ENCODE results near the gene MRGPRG. TPM values are rescaled to one million over a fixed set of nuclear protein-coding genes. Genes with fewer than 3 reads are reported as not detected.

The MRGPRG gene
- total RNA-seq, 1 experiment from 2014 or later: not detected

DNA sequence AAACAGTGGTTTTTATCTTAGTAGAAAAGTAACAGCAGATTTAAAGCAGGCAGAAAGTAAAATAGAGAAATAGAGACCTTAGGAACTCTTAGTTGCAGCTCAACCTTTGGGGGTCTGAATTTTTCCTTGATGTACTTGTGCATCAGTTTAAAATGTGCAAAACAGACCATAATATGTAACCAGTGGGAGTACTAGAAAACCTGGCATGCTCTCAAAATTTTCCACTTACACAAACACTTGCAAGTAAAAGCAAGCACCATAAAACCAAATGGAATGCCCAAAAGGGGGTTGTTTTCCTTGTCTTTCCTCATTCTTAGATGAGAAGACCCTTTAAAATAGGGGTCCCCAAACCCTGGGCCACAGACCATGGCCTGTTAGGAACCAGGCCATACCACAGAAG, 26.5 kb upstream of the MRGPRG start:
- ATAC-seq (no peak), DNase-seq (ENCODE audit: low spot score) (no peak)
- Mint-ChIP-seq H3K4me1 (peaks cover 17% of the 10 kb centered on the region), H3K36me3 (peaks cover 43% of the 10 kb centered on the region), H3K27ac (no peak overlapping the region), H3K27me3 (ENCODE audit: low read depth) (peaks cover 5% of the 10 kb centered on the region), H3K4me3 (no peak overlapping the region), H3K9me3 (peaks cover 56% of the 10 kb centered on the region)
- ChIA-PET CTCF (no interaction called here), POLR2A (no interaction called here)
- TF ChIP-seq, protein P1, sequence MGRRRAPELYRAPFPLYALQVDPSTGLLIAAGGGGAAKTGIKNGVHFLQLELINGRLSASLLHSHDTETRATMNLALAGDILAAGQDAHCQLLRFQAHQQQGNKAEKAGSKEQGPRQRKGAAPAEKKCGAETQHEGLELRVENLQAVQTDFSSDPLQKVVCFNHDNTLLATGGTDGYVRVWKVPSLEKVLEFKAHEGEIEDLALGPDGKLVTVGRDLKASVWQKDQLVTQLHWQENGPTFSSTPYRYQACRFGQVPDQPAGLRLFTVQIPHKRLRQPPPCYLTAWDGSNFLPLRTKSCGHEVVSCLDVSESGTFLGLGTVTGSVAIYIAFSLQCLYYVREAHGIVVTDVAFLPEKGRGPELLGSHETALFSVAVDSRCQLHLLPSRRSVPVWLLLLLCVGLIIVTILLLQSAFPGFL (CRISPR knock-in tag; IDR thresholded peaks at IDR 0.05; ENCODE audit: borderline replicate concordance): no peak
- TF ChIP-seq ELF4 (CRISPR knock-in tag; IDR thresholded peaks at IDR 0.05; ENCODE audit: low read depth): no peak
- TF ChIP-seq CBFB (CRISPR knock-in tag; IDR thresholded peaks at IDR 0.05; ENCODE audit: low read depth): no peak
- TF ChIP-seq FOXJ3 (CRISPR knock-in tag; IDR thresholded peaks at IDR 0.05; ENCODE audit: borderline replicate concordance): no peak
- no peak for TF ChIP-seq RELA (CRISPR knock-in tag; IDR thresholded peaks at IDR 0.05; ENCODE audit: borderline replicate concordance)
- TF ChIP-seq, protein P2, sequence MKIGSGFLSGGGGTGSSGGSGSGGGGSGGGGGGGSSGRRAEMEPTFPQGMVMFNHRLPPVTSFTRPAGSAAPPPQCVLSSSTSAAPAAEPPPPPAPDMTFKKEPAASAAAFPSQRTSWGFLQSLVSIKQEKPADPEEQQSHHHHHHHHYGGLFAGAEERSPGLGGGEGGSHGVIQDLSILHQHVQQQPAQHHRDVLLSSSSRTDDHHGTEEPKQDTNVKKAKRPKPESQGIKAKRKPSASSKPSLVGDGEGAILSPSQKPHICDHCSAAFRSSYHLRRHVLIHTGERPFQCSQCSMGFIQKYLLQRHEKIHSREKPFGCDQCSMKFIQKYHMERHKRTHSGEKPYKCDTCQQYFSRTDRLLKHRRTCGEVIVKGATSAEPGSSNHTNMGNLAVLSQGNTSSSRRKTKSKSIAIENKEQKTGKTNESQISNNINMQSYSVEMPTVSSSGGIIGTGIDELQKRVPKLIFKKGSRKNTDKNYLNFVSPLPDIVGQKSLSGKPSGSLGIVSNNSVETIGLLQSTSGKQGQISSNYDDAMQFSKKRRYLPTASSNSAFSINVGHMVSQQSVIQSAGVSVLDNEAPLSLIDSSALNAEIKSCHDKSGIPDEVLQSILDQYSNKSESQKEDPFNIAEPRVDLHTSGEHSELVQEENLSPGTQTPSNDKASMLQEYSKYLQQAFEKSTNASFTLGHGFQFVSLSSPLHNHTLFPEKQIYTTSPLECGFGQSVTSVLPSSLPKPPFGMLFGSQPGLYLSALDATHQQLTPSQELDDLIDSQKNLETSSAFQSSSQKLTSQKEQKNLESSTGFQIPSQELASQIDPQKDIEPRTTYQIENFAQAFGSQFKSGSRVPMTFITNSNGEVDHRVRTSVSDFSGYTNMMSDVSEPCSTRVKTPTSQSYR (CRISPR knock-in tag; IDR thresholded peaks at IDR 0.05): no peak
- no peak for TF ChIP-seq MYBL2 (CRISPR knock-in tag; IDR thresholded peaks at IDR 0.05)

DNA sequence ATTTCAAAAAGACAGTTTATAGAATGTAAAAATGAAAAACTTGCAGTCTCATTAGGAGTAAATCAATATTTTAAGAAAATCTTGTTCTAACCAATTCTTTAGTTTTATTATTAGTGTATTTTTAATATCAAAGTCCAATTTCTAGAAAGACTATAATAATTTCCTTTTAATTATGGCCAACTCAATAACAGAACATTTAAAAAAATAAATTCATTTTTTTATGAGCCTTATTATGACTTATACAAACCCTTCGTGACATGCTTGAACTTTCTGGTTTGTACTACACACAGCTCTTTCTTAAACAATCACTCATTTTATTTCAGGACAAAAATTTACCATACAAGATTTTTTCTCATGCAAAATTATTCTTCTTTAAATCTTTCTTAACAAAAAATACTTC, 25.3 kb upstream of the MRGPRG start:
- ChIA-PET CTCF (no interaction called here), POLR2A (no interaction called here)
- H3K4me1 Mint-ChIP-seq: peaks cover 24% of the 10 kb centered on the region
- TF ChIP-seq, protein P3, sequence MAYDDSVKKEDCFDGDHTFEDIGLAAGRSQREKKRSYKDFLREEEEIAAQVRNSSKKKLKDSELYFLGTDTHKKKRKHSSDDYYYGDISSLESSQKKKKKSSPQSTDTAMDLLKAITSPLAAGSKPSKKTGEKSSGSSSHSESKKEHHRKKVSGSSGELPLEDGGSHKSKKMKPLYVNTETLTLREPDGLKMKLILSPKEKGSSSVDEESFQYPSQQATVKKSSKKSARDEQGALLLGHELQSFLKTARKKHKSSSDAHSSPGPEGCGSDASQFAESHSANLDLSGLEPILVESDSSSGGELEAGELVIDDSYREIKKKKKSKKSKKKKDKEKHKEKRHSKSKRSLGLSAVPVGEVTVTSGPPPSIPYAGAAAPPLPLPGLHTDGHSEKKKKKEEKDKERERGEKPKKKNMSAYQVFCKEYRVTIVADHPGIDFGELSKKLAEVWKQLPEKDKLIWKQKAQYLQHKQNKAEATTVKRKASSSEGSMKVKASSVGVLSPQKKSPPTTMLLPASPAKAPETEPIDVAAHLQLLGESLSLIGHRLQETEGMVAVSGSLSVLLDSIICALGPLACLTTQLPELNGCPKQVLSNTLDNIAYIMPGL (CRISPR knock-in tag; IDR thresholded peaks at IDR 0.05): no peak
- TF ChIP-seq, protein P4, sequence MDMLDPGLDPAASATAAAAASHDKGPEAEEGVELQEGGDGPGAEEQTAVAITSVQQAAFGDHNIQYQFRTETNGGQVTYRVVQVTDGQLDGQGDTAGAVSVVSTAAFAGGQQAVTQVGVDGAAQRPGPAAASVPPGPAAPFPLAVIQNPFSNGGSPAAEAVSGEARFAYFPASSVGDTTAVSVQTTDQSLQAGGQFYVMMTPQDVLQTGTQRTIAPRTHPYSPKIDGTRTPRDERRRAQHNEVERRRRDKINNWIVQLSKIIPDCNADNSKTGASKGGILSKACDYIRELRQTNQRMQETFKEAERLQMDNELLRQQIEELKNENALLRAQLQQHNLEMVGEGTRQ (CRISPR knock-in tag; IDR thresholded peaks at IDR 0.05): no peak
- TF ChIP-seq, protein P5, sequence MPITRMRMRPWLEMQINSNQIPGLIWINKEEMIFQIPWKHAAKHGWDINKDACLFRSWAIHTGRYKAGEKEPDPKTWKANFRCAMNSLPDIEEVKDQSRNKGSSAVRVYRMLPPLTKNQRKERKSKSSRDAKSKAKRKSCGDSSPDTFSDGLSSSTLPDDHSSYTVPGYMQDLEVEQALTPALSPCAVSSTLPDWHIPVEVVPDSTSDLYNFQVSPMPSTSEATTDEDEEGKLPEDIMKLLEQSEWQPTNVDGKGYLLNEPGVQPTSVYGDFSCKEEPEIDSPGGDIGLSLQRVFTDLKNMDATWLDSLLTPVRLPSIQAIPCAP (CRISPR knock-in tag; IDR thresholded peaks at IDR 0.05): no peak
- no peak for TF ChIP-seq ETV6 (CRISPR knock-in tag; IDR thresholded peaks at IDR 0.05)
- no peak for TF ChIP-seq RELA (CRISPR knock-in tag; IDR thresholded peaks at IDR 0.05; ENCODE audit: borderline replicate concordance)
- TF ChIP-seq, protein P6, sequence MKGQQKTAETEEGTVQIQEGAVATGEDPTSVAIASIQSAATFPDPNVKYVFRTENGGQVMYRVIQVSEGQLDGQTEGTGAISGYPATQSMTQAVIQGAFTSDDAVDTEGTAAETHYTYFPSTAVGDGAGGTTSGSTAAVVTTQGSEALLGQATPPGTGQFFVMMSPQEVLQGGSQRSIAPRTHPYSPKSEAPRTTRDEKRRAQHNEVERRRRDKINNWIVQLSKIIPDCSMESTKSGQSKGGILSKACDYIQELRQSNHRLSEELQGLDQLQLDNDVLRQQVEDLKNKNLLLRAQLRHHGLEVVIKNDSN (CRISPR knock-in tag; IDR thresholded peaks at IDR 0.05): no peak
- no peak for TF ChIP-seq NR1H2 (CRISPR knock-in tag; IDR thresholded peaks at IDR 0.05)
- TF ChIP-seq SMAD3 (CRISPR knock-in tag; IDR thresholded peaks at IDR 0.05; ENCODE audit: borderline replicate concordance): no peak
- TF ChIP-seq OVOL2 (CRISPR knock-in tag; IDR thresholded peaks at IDR 0.05; ENCODE audit: borderline replicate concordance): no peak
- no peak for TF ChIP-seq GRHL2 (CRISPR knock-in tag; IDR thresholded peaks at IDR 0.05; ENCODE audit: insufficient replicate concordance, severe bottlenecking)
- no peak for TF ChIP-seq SMAD4 (CRISPR knock-in tag; IDR thresholded peaks at IDR 0.05)
- TF ChIP-seq CREB1 (CRISPR knock-in tag; IDR thresholded peaks at IDR 0.05): no peak
- TF ChIP-seq, protein P7, sequence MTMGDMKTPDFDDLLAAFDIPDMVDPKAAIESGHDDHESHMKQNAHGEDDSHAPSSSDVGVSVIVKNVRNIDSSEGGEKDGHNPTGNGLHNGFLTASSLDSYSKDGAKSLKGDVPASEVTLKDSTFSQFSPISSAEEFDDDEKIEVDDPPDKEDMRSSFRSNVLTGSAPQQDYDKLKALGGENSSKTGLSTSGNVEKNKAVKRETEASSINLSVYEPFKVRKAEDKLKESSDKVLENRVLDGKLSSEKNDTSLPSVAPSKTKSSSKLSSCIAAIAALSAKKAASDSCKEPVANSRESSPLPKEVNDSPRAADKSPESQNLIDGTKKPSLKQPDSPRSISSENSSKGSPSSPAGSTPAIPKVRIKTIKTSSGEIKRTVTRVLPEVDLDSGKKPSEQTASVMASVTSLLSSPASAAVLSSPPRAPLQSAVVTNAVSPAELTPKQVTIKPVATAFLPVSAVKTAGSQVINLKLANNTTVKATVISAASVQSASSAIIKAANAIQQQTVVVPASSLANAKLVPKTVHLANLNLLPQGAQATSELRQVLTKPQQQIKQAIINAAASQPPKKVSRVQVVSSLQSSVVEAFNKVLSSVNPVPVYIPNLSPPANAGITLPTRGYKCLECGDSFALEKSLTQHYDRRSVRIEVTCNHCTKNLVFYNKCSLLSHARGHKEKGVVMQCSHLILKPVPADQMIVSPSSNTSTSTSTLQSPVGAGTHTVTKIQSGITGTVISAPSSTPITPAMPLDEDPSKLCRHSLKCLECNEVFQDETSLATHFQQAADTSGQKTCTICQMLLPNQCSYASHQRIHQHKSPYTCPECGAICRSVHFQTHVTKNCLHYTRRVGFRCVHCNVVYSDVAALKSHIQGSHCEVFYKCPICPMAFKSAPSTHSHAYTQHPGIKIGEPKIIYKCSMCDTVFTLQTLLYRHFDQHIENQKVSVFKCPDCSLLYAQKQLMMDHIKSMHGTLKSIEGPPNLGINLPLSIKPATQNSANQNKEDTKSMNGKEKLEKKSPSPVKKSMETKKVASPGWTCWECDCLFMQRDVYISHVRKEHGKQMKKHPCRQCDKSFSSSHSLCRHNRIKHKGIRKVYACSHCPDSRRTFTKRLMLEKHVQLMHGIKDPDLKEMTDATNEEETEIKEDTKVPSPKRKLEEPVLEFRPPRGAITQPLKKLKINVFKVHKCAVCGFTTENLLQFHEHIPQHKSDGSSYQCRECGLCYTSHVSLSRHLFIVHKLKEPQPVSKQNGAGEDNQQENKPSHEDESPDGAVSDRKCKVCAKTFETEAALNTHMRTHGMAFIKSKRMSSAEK (CRISPR knock-in tag; IDR thresholded peaks at IDR 0.05; ENCODE audit: borderline replicate concordance): no peak
- TF ChIP-seq ZBTB21 (CRISPR knock-in tag; IDR thresholded peaks at IDR 0.05; ENCODE audit: borderline replicate concordance): no peak
- no peak for TF ChIP-seq ZNF423 (CRISPR knock-in tag; IDR thresholded peaks at IDR 0.05)
- no peak overlapping the region for H3K4me3 Mint-ChIP-seq
- H3K27ac Mint-ChIP-seq: no peak overlapping the region
- peaks cover 43% of the 10 kb centered on the region for H3K36me3 Mint-ChIP-seq
- H3K9me3 Mint-ChIP-seq: peaks cover 57% of the 10 kb centered on the region
- H3K27me3 Mint-ChIP-seq (ENCODE audit: low read depth): peaks cover 5% of the 10 kb centered on the region
- ATAC-seq: no peak
- DNase-seq (ENCODE audit: low spot score): no peak
